ENCODE data around the gene SPHK1.

SPHK1 gene

DNA sequence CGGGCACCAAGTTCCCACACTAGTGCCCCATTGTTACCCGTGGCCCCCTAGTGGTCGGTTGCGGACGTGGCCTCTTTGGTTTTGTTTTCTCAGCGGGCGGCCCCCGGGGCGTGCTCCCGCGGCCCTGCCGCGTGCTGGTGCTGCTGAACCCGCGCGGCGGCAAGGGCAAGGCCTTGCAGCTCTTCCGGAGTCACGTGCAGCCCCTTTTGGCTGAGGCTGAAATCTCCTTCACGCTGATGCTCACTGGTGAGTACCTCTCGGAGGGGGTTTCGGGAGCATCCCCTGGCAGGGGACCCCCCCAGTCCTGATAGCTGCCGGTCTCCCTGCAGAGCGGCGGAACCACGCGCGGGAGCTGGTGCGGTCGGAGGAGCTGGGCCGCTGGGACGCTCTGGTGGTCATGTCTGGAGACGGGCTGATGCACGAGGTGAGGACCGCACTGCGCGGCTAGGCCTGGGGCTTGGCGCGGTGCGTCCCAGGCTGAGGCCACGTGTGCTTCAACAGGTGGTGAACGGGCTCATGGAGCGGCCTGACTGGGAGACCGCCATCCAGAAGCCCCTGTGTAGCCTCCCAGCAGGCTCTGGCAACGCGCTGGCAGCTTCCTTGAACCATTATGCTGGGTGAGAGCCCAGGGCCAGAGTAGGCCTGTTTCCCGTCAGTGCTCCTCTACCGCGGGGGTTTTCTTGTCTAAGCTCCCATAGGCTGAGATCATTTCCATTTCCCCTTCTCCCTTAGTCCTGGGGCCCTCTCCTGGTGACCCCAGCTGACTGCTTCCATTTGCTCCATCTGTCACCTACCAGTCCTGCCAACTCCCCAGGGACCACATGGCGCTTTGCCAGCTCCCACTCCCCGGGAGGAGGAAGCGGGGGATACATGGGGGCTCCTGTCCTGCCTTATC lies 1.7 kb downstream of the SPHK1 start:
- no peaks in the 10 kb centered on the region; the same call in 1 of the 2 replicates for H3K27me3 ChIP-seq (replicated peaks; ENCODE audit: control insufficient read depth, insufficient read depth, low read length)
- peak; percentile 83 for DNase-seq (ENCODE audit: extremely low read depth, insufficient read length)
- peak; percentile 82 for TF ChIP-seq CTCF (IDR thresholded peaks at IDR 0.05; ENCODE audit: insufficient read depth, low read length, poor library complexity, severe bottlenecking)
- H3K4me3 ChIP-seq (replicated peaks; ENCODE audit: low read depth, low read length): no peak overlapping the region; the same call in 1 of the 2 replicates
- peaks cover 4% of the 10 kb centered on the region for H3K36me3 ChIP-seq (ENCODE audit: control insufficient read depth, insufficient read depth, low read length)

- H3K27me3 ChIP-seq (replicated peaks; ENCODE audit: control insufficient read depth, insufficient read depth, low read length): no peaks in the 10 kb centered on the region; the same call in 1 of the 2 replicates
- H3K36me3 ChIP-seq (ENCODE audit: control insufficient read depth, insufficient read depth, low read length): peaks cover 6% of the 10 kb centered on the region
- H3K4me3 ChIP-seq (replicated peaks; ENCODE audit: low read depth, low read length): no peak overlapping the region
- DNase-seq (ENCODE audit: extremely low read depth, insufficient read length): no peak
- TF ChIP-seq CTCF (IDR thresholded peaks at IDR 0.05; ENCODE audit: insufficient read depth, low read length, poor library complexity, severe bottlenecking): no peak
These were observed 2.8 kb downstream of the SPHK1 start for GRCh38 chr17:76386966-76387765.

- peaks cover 8% of the 10 kb centered on the region for H3K36me3 ChIP-seq (ENCODE audit: control insufficient read depth, insufficient read depth, low read length)
- no peak for DNase-seq (ENCODE audit: extremely low read depth, insufficient read length)
- no peak for TF ChIP-seq CTCF (IDR thresholded peaks at IDR 0.05; ENCODE audit: insufficient read depth, low read length, poor library complexity, severe bottlenecking)
These were observed 4.8 kb downstream of the SPHK1 start for GRCh38 chr17:76388966-76389888.

GRCh38 chr17:76390003-76390421 lies 5.6 kb downstream of the SPHK1 start:
- H3K27me3 ChIP-seq (replicated peaks; ENCODE audit: control insufficient read depth, insufficient read depth, low read length): no peaks in the 10 kb centered on the region; the same call in 1 of the 2 replicates
- no peak overlapping the region for H3K4me3 ChIP-seq (replicated peaks; ENCODE audit: low read depth, low read length)
- TF ChIP-seq CTCF (IDR thresholded peaks at IDR 0.05; ENCODE audit: insufficient read depth, low read length, poor library complexity, severe bottlenecking): no peak
- DNase-seq (ENCODE audit: extremely low read depth, insufficient read length): no peak
- peaks cover 8% of the 10 kb centered on the region for H3K36me3 ChIP-seq (ENCODE audit: control insufficient read depth, insufficient read depth, low read length)

More at GRCh38 chr17:76388966-76389888, 4.8 kb downstream of the SPHK1 start:
- H3K4me3 ChIP-seq (replicated peaks; ENCODE audit: low read depth, low read length): no peak overlapping the region
- no peaks in the 10 kb centered on the region; the same call in 1 of the 2 replicates for H3K27me3 ChIP-seq (replicated peaks; ENCODE audit: control insufficient read depth, insufficient read depth, low read length)

GRCh38 chr17:76391200-76391715 lies 6.8 kb downstream of the SPHK1 start:
- TF ChIP-seq CTCF (IDR thresholded peaks at IDR 0.05; ENCODE audit: insufficient read depth, low read length, poor library complexity, severe bottlenecking): no peak
- peaks cover 13% of the 10 kb centered on the region for H3K36me3 ChIP-seq (ENCODE audit: control insufficient read depth, insufficient read depth, low read length)
- no peak for DNase-seq (ENCODE audit: extremely low read depth, insufficient read length)
- no peaks in the 10 kb centered on the region for H3K27me3 ChIP-seq (replicated peaks; ENCODE audit: control insufficient read depth, insufficient read depth, low read length)
- no peak overlapping the region for H3K4me3 ChIP-seq (replicated peaks; ENCODE audit: low read depth, low read length)
